UCSD-AML1 (cell line): ENCODE measurements around the gene ATP13A5.

Source experiments
- DNase-seq: peaks from one replicate; lab custom pipeline; 2025; ENCODE audit not compliant: unreplicated experiment; lab: John Stamatoyannopoulos, UW

The ATP13A5 gene

GRCh38 chr3:193378706-193379105 is at the start of gene ATP13A5:
ATP13A5 (minus strand) TSS chr3:193378753; CDS start chr3:193378725, 28 bp downstream.
- no peak for DNase-seq

- DNase-seq = no peak
Measured at GRCh38 chr3:193418576-193419373, 40.2 kb upstream of the ATP13A5 start.

GRCh38 chr3:193416629-193417028 is 38.1 kb upstream of the ATP13A5 start:
- DNase-seq = no peak

GRCh38 chr3:193407688-193408087 is 29.1 kb upstream of the ATP13A5 start:
- no peak for DNase-seq

GRCh38 chr3:193407112-193407511 is 28.6 kb upstream of the ATP13A5 start:
- no peak for DNase-seq

- no peak for DNase-seq
Measured at GRCh38 chr3:193403307-193403706, 24.8 kb upstream of the ATP13A5 start.

GRCh38 chr3:193400304-193400703 is 21.8 kb upstream of the ATP13A5 start:
- no peak for DNase-seq

- no peak for DNase-seq
Measured at GRCh38 chr3:193396451-193397244, 18.1 kb upstream of the ATP13A5 start.

- no peak for DNase-seq
Measured at GRCh38 chr3:193391902-193392301, 13.3 kb upstream of the ATP13A5 start.

GRCh38 chr3:193389335-193389734 is 10.8 kb upstream of the ATP13A5 start:
- no peak for DNase-seq

GRCh38 chr3:193388361-193388760 is 9.8 kb upstream of the ATP13A5 start:
- DNase-seq = no peak

- DNase-seq = no peak
Measured at GRCh38 chr3:193387596-193387995, 9.0 kb upstream of the ATP13A5 start.

- no peak for DNase-seq
Measured at GRCh38 chr3:193377591-193377990, 962 bp downstream of the ATP13A5 start.

GRCh38 chr3:193375614-193376013 is 2.9 kb downstream of the ATP13A5 start:
- no peak for DNase-seq

- no peak for DNase-seq
Measured at GRCh38 chr3:193372783-193373182, 5.8 kb downstream of the ATP13A5 start.

- no peak for DNase-seq
Measured at GRCh38 chr3:193367868-193368267, 10.7 kb downstream of the ATP13A5 start.

- DNase-seq = no peak
Measured at GRCh38 chr3:193357291-193357690, 21.3 kb downstream of the ATP13A5 start.

- no peak for DNase-seq
Measured at GRCh38 chr3:193354423-193354822, 24.1 kb downstream of the ATP13A5 start.

- no peak for DNase-seq
Measured at GRCh38 chr3:193350744-193351143, 27.8 kb downstream of the ATP13A5 start.

- no peak for DNase-seq
Measured at GRCh38 chr3:193348686-193349085, 29.9 kb downstream of the ATP13A5 start.

GRCh38 chr3:193347521-193348501 is 30.7 kb downstream of the ATP13A5 start:
- DNase-seq = no peak
